IMR-90 (cell line): ENCODE results near the gene WDFY2.
"Not testable (repeated sequence)": the region's sequence is repeated elsewhere in the genome, so short reads cannot be mapped to it uniquely, and the experiment has no call there.

ENCODE experiments used
- BHLHE40 ChIP-seq: fragments of 150-350 bp; IDR thresholded peaks from 2 replicates; pipeline ENCODE4 v1.6.1; 2016; ENCODE audit warnings: mild to moderate bottlenecking, low read depth, low read length
- CEBPB ChIP-seq: IDR thresholded peaks from 2 replicates; pipeline ENCODE4 v1.6.1; 2012; ENCODE audit warnings: low read depth, low read length, improper control_type of control experiment
- CHD1 ChIP-seq: IDR thresholded peaks from 2 replicates; pipeline ENCODE4 v1.6.1; 2012; ENCODE audit warnings: low read depth, low read length, improper control_type of control experiment
- ELK1 ChIP-seq: fragments of 150-350 bp; IDR thresholded peaks from 2 replicates; pipeline ENCODE4 v1.6.1; 2016; ENCODE audit warnings: low read depth, mild to moderate bottlenecking, low read length, moderate library complexity, borderline replicate concordance
- MAFK ChIP-seq: IDR thresholded peaks from 2 replicates; pipeline ENCODE4 v1.6.1; 2012; ENCODE audit warnings: low read depth, low read length, improper control_type of control experiment
- MXI1 ChIP-seq: IDR thresholded peaks from 2 replicates; pipeline ENCODE4 v1.6.1; 2012; ENCODE audit warnings: low read depth, mild to moderate bottlenecking, low read length, moderate library complexity, borderline replicate concordance
- POLR2A ChIP-seq: IDR thresholded peaks from 2 replicates; pipeline ENCODE4 v1.6.1; 2012; ENCODE audit warnings: mild to moderate bottlenecking, low read depth, low read length
- RAD21 ChIP-seq: IDR thresholded peaks from 2 replicates; pipeline ENCODE4 v1.6.1; 2012; ENCODE audit warnings: low read length, improper control_type of control experiment
- SMC3 ChIP-seq: fragments of 150-350 bp; IDR thresholded peaks from 2 replicates; pipeline ENCODE4 v1.6.1; 2016; ENCODE audit warnings: low read depth, mild to moderate bottlenecking, antibody characterized with exemption, low read length, moderate library complexity
- USF2 ChIP-seq: fragments of 150-350 bp; IDR thresholded peaks from 2 replicates; pipeline ENCODE4 v1.6.1; 2017; ENCODE audit warnings: mild to moderate bottlenecking, antibody characterized with exemption, low read length, low read depth
- TF ChIP-seq, protein P1 (sequence below): conservative IDR thresholded peaks from 2 replicates; pipeline ENCODE4 v1.5.1; 2012; ENCODE audit warnings: mild to moderate bottlenecking, low read depth, low read length, improper control_type of control experiment

DNA sequence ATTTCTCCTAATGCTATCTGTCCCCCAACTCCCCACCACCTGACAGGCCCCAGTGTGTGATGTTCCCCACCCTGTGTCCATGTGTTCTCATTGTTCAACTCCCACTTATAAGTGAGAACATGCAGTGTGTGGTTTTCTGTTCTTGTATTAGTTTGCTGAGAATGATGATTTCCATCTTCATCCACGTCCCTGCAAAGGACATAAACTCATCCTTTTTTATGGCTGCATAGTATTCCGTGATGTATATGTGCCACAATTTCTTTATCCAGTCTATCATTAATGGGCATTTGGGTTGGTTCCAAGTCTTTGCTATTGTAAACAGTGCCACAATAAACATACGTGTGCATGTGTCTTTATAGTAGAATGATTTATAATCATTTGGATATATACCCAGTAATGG is 38.8 kb upstream of the WDFY2 start:
- TF ChIP-seq, protein P1, sequence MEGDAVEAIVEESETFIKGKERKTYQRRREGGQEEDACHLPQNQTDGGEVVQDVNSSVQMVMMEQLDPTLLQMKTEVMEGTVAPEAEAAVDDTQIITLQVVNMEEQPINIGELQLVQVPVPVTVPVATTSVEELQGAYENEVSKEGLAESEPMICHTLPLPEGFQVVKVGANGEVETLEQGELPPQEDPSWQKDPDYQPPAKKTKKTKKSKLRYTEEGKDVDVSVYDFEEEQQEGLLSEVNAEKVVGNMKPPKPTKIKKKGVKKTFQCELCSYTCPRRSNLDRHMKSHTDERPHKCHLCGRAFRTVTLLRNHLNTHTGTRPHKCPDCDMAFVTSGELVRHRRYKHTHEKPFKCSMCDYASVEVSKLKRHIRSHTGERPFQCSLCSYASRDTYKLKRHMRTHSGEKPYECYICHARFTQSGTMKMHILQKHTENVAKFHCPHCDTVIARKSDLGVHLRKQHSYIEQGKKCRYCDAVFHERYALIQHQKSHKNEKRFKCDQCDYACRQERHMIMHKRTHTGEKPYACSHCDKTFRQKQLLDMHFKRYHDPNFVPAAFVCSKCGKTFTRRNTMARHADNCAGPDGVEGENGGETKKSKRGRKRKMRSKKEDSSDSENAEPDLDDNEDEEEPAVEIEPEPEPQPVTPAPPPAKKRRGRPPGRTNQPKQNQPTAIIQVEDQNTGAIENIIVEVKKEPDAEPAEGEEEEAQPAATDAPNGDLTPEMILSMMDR: not testable (repeated sequence)
- TF ChIP-seq POLR2A, CEBPB, USF2, RAD21, CHD1, BHLHE40, ELK1, SMC3, MAFK, MXI1: not testable (repeated sequence)
